ENCODE data around the gene KANK4.

KANK4 gene

GRCh38 chr1:62273953-62274352 lies 45.3 kb downstream of the KANK4 start:
- TF ChIP-seq CSDC2 (CRISPR knock-in tag; IDR thresholded peaks at IDR 0.05): no peak
- TF ChIP-seq ZFP30 (CRISPR knock-in tag; IDR thresholded peaks at IDR 0.05): no peak

GRCh38 chr1:62271948-62272728 lies 47.1 kb downstream of the KANK4 start:
- peak; percentile 59; the same call in 2 of the 3 replicates for ATAC-seq

More at GRCh38 chr1:62273953-62274352, 45.3 kb downstream of the KANK4 start:
- no peak for ATAC-seq

GRCh38 chr1:62271134-62271533 lies 48.1 kb downstream of the KANK4 start:
- TF ChIP-seq ZC3H10 (CRISPR knock-in tag; IDR thresholded peaks at IDR 0.05): no peak
- peak; percentile 87 for TF ChIP-seq TCF4 (CRISPR knock-in tag; IDR thresholded peaks at IDR 0.05; ENCODE audit: borderline replicate concordance)

More at GRCh38 chr1:62271948-62272728, 47.1 kb downstream of the KANK4 start:
- TF ChIP-seq ESRRG (CRISPR knock-in tag; IDR thresholded peaks at IDR 0.05) (no peak), CSDC2 (CRISPR knock-in tag; IDR thresholded peaks at IDR 0.05) (no peak), TOX (CRISPR knock-in tag; IDR thresholded peaks at IDR 0.05; ENCODE audit: borderline replicate concordance) (no peak), ZNF70 (CRISPR knock-in tag; IDR thresholded peaks at IDR 0.05) (no peak), BACH2 (CRISPR knock-in tag; IDR thresholded peaks at IDR 0.05; ENCODE audit: borderline replicate concordance) (no peak), ISL1 (CRISPR knock-in tag; IDR thresholded peaks at IDR 0.05) (no peak), TCF4 (CRISPR knock-in tag; IDR thresholded peaks at IDR 0.05; ENCODE audit: borderline replicate concordance) (no peak), ZNF8 (CRISPR knock-in tag; IDR thresholded peaks at IDR 0.05) (no peak), PATZ1 (CRISPR knock-in tag; IDR thresholded peaks at IDR 0.05; ENCODE audit: borderline replicate concordance) (no peak), GLIS3 (CRISPR knock-in tag; IDR thresholded peaks at IDR 0.05) (no peak), ZFP30 (CRISPR knock-in tag; IDR thresholded peaks at IDR 0.05) (no peak), ZFP3 (CRISPR knock-in tag; IDR thresholded peaks at IDR 0.05) (no peak), SNAI2 (CRISPR knock-in tag; IDR thresholded peaks at IDR 0.05) (no peak), POU6F1 (CRISPR knock-in tag; IDR thresholded peaks at IDR 0.05; ENCODE audit: borderline replicate concordance, low read depth) (no peak), RARB (CRISPR knock-in tag; IDR thresholded peaks at IDR 0.05) (no peak), TSHZ2 (CRISPR knock-in tag; IDR thresholded peaks at IDR 0.05) (no peak), OSR1 (CRISPR knock-in tag; IDR thresholded peaks at IDR 0.05) (no peak), PPARA (CRISPR knock-in tag; IDR thresholded peaks at IDR 0.05; ENCODE audit: borderline replicate concordance) (no peak)

GRCh38 chr1:62269851-62270495 lies 49.3 kb downstream of the KANK4 start:
- TF ChIP-seq ZNF565 (CRISPR knock-in tag; conservative IDR thresholded peaks at IDR 0.05; ENCODE audit: low read depth) (no peak), TCF4 (CRISPR knock-in tag; IDR thresholded peaks at IDR 0.05; ENCODE audit: borderline replicate concordance) (no peak), RARB (CRISPR knock-in tag; IDR thresholded peaks at IDR 0.05) (no peak), BACH2 (CRISPR knock-in tag; IDR thresholded peaks at IDR 0.05; ENCODE audit: borderline replicate concordance) (no peak), POU6F1 (CRISPR knock-in tag; IDR thresholded peaks at IDR 0.05; ENCODE audit: borderline replicate concordance, low read depth) (no peak), ZFP3 (CRISPR knock-in tag; IDR thresholded peaks at IDR 0.05) (no peak), TOX (CRISPR knock-in tag; IDR thresholded peaks at IDR 0.05; ENCODE audit: borderline replicate concordance) (no peak), CSRNP3 (CRISPR knock-in tag; IDR thresholded peaks at IDR 0.05) (no peak), ZNF70 (CRISPR knock-in tag; IDR thresholded peaks at IDR 0.05) (no peak), PPARA (CRISPR knock-in tag; IDR thresholded peaks at IDR 0.05; ENCODE audit: borderline replicate concordance) (no peak), OSR1 (CRISPR knock-in tag; IDR thresholded peaks at IDR 0.05) (no peak), ZFP30 (CRISPR knock-in tag; IDR thresholded peaks at IDR 0.05) (no peak), GLIS3 (CRISPR knock-in tag; IDR thresholded peaks at IDR 0.05) (no peak), ESRRG (CRISPR knock-in tag; IDR thresholded peaks at IDR 0.05) (no peak), SNAI2 (CRISPR knock-in tag; IDR thresholded peaks at IDR 0.05) (no peak), ZC3H10 (CRISPR knock-in tag; IDR thresholded peaks at IDR 0.05) (no peak), CSDC2 (CRISPR knock-in tag; IDR thresholded peaks at IDR 0.05) (no peak), ZNF8 (CRISPR knock-in tag; IDR thresholded peaks at IDR 0.05) (no peak)
- no peak for ATAC-seq

More at GRCh38 chr1:62271134-62271533, 48.1 kb downstream of the KANK4 start:
- no peak; the same call in 2 of the 3 replicates for ATAC-seq
